Retinal pigment epithelial cell (primary cell): ENCODE results near the gene GTF3C2.
"Not testable (repeated sequence)": the region's sequence is repeated elsewhere in the genome, so short reads cannot be mapped to it uniquely, and the experiment has no call there.

Experiments
- DNase-seq: peaks from one replicate; pipeline ENCODE4 v3.0.0-alpha.2; 2010; ENCODE audit warnings: low read depth
- H3K4me3 ChIP-seq: 2 replicates; pipeline ENCODE4 v1.5.1; 2011; ENCODE audit warnings: mild to moderate bottlenecking, low read length, control low read depth, moderate library complexity
- CTCF ChIP-seq: conservative IDR thresholded peaks from 2 replicates; pipeline ENCODE4 v1.5.1; 2011; ENCODE audit warnings: low read depth, low read length, control low read depth, inconsistent platforms

The GTF3C2 gene

GRCh38 chr2:27354597-27354927 is 2.0 kb downstream of the GTF3C2 start:
- no peak overlapping the region for H3K4me3 ChIP-seq
- DNase-seq: no peak
- TF ChIP-seq CTCF: no peak

- no peak for DNase-seq
- H3K4me3 ChIP-seq: no peak overlapping the region
- TF ChIP-seq CTCF: no peak
Observed at GRCh38 chr2:27353762-27354596, 2.6 kb downstream of the GTF3C2 start.

DNA sequence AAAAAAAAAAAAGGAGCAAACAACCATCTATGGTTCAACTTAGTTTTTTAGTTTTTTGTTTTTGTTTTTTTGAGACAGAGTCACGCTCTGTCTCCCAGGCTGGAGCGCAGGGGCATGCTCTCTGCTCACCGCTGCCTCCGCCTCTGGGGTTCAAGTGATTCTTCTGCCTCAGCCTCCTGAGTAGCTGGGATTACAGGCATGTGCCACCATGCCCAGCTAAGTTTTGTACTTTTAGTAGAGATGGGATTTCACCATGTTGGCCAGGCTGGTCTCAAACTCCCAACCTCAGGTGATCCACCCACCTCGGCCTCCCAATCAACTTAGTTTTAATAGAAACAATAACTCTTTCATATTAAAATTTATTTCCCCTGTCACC is 3.2 kb downstream of the GTF3C2 start:
- DNase-seq, H3K4me3 ChIP-seq: not testable (repeated sequence)

GRCh38 chr2:27351802-27352598 is 4.6 kb downstream of the GTF3C2 start:
- no peak for TF ChIP-seq CTCF
- no peak for DNase-seq
- H3K4me3 ChIP-seq: no peak overlapping the region

GRCh38 chr2:27350106-27350693 is 6.4 kb downstream of the GTF3C2 start:
- no peak for TF ChIP-seq CTCF
- no peak for DNase-seq
- H3K4me3 ChIP-seq: no peak overlapping the region

DNA sequence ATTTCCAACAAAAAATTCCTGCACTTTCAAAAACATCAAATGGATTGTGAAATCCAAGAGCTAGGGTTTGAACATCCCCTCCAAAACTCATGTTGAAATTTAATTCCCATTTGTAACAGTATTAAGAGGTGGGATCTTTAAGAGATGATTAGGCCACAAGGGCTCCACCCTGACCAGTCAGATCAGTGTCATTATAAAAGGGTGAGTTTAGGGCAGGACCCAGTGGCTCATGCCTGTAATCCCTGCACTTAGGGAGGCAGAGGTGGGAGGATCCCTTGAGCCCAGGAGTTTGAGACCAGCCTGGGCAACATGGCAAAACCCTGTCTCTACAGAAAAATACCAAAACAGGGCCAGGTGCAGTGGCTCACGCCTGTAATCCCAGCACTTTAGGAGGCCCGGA is 8.9 kb downstream of the GTF3C2 start:
- TF ChIP-seq CTCF: no peak
- no peak for DNase-seq
- H3K4me3 ChIP-seq: no peak overlapping the region

GRCh38 chr2:27336173-27336572 is 20.4 kb downstream of the GTF3C2 start:
- DNase-seq: no peak
- no peak for TF ChIP-seq CTCF
- H3K4me3 ChIP-seq: no peak overlapping the region
